ENCODE measurements around the gene TCF7.

The TCF7 gene

DNA sequence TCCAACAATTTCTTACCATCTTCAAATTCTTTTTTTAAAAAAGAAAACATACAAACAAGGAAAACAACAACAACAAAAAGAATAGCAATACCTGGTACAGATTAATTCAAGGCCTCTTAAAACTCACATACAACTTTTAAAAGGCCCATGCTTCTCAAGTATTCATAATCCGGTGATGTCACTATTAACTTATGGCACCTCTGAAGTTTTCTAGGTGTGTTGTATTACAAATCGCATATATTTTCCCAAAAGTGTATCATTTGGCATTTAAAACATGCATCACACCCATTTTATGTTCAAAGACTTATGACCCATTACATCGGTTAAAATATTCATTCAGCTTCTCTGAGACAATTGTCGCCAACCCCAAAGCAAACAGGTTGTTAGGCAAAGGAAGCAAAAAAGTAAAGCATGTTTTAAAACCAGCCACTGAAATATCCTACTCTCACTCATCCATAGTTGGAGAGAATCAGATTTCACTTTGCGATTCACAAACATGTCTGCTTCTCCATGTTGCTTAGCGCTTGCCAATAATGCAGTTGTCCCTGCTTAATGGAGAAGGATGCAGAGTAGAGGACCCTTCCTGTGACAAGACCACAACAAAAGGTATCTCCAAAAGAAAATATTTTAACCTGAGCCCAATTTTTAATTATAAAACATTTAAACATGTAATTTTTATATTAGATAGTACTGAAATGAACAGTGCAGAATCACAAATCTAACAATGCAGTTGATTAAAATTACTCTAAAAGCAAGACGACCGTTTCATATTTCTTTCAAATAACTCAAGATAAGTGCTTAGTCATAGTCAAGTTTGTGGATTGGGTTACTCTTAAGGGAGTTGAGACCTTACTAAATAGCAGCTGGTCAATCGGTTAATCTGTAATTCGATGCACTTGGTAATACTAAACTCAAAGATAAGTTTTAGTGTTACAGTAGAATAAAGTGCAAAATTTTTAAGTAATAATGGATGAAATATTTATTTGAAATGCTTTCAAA is 60.7 kb downstream of the TCF7 start:
- H3K36me3 ChIP-seq (ENCODE audit: control insufficient read depth, insufficient read depth, low read length) = peaks cover 35% of the 10 kb centered on the region
- peak overlapping the region; percentile 99 for H3K9ac ChIP-seq (ENCODE audit: low read length)
- no peak overlapping the region; the same call in 1 of the 2 replicates for H3K27ac ChIP-seq (ENCODE audit: low read depth, low read length)
- H3K4me1 ChIP-seq (ENCODE audit: control insufficient read depth, insufficient read depth, low read length) = 0 out of 2 replicates have a peak, but pooled peaks cover 8% of the 10 kb centered on the region
- no peaks in the 10 kb centered on the region for H3K27me3 ChIP-seq (ENCODE audit: control insufficient read depth, insufficient read depth, low read length)
- H3K9me3 ChIP-seq (ENCODE audit: control insufficient read depth, insufficient read depth, low read depth, low read length) = no peaks in the 10 kb centered on the region
- peak overlapping the region; percentile 100 for H3K4me3 ChIP-seq (ENCODE audit: low read depth, low read length)

DNA sequence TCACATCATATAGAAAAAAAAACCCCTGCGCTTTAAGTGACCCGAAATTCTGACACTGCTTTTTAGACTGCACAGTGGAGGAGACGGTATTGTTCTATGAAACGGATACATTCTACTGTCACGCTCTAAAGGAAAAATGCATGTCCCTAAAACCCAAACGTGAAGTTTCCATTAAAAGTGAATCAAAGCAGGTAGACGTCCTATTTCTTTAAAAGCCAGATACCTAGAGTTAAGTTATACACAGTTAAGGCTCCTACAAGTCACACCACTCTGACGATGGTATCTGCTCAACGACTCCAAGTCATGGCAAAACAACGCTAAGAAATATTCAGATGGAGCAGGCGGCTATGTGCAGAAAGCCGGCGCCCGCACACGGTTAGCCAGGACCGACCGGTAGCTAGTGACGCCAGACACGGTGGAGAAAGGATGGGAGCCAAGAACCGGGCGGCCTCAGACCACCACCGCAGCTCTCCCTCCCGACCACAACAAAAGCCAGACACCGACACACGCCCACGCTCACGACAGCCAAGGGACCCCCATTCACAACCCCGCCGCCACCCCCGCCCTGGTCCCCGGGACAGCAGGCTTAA is 61.5 kb downstream of the TCF7 start:
- Histone ChIP-seq H3K27me3 (ENCODE audit: control insufficient read depth, insufficient read depth, low read length) (no peaks in the 10 kb centered on the region), H3K4me1 (ENCODE audit: control insufficient read depth, insufficient read depth, low read length) (0 out of 2 replicates have a peak, but pooled peaks cover 8% of the 10 kb centered on the region), H3K36me3 (ENCODE audit: control insufficient read depth, insufficient read depth, low read length) (peaks cover 26% of the 10 kb centered on the region), H3K27ac (ENCODE audit: low read depth, low read length) (peak overlapping the region; percentile 100), H3K4me3 (ENCODE audit: low read depth, low read length) (peak overlapping the region; percentile 100), H3K9ac (ENCODE audit: low read length) (peak overlapping the region; percentile 99), H3K9me3 (ENCODE audit: control insufficient read depth, insufficient read depth, low read depth, low read length) (no peaks in the 10 kb centered on the region)

DNA sequence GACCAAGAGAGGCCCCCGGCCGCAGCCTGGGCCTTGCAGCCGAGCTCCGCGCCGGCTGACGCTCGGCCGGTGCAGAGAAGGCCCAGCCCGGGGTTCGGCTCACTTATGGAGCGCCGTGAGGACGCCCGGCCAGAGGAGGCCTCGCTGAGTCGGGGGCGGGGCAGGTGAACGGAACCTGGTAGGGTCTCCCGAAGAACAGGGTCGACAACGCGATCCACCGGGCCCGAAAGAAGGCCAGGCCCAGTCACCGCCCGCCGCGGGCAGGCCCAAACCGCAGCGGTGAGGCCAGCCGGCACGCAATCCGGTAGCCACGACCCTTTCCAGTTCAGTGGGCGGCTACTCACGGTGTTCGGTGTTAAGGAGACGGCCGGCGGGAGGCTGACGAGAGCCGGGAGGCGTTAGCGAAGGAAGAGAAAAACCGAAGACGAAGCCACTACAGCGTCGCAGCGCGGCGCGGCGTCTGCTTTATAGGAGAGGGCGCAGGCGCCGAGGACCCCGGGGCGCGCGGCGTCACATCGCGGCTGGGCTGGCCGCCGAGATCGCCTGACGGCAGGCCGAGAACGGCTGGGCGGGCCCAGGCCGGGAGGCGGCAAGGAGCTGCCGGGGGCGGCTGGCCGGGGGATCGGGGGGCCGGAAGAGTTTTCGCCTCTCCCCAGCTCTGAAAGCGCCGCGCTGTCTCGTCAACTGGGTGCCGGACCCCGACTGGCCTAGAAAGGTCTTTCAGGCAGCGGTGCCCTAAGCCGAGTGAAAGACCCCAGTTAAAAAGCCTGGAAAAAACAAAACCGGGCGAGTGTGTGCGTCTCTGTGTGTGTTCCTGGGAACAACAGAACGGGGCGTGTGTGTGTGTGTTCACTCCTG is 62.3 kb downstream of the TCF7 start, which contains the start of gene SKP1:
TSS of gene SKP1 (minus strand) at position 440 of the 858 bp plus-strand sequence. CDS start 2,928 bp downstream, outside the sequence.
- H3K27me3 ChIP-seq (ENCODE audit: control insufficient read depth, insufficient read depth, low read length) = no peaks in the 10 kb centered on the region
- H3K4me1 ChIP-seq (ENCODE audit: control insufficient read depth, insufficient read depth, low read length) = 0 out of 2 replicates have a peak, but pooled peaks cover 8% of the 10 kb centered on the region
- peaks cover 19% of the 10 kb centered on the region for H3K36me3 ChIP-seq (ENCODE audit: control insufficient read depth, insufficient read depth, low read length)
- H3K9ac ChIP-seq (ENCODE audit: low read length) = peak within 1 kb of the TSS; percentile 99
- peak within 1 kb of the TSS; percentile 100 for H3K4me3 ChIP-seq (ENCODE audit: low read depth, low read length)
- peak within 1 kb of the TSS; percentile 100 for H3K27ac ChIP-seq (ENCODE audit: low read depth, low read length)
- H3K9me3 ChIP-seq (ENCODE audit: control insufficient read depth, insufficient read depth, low read depth, low read length) = no peaks in the 10 kb centered on the region

DNA sequence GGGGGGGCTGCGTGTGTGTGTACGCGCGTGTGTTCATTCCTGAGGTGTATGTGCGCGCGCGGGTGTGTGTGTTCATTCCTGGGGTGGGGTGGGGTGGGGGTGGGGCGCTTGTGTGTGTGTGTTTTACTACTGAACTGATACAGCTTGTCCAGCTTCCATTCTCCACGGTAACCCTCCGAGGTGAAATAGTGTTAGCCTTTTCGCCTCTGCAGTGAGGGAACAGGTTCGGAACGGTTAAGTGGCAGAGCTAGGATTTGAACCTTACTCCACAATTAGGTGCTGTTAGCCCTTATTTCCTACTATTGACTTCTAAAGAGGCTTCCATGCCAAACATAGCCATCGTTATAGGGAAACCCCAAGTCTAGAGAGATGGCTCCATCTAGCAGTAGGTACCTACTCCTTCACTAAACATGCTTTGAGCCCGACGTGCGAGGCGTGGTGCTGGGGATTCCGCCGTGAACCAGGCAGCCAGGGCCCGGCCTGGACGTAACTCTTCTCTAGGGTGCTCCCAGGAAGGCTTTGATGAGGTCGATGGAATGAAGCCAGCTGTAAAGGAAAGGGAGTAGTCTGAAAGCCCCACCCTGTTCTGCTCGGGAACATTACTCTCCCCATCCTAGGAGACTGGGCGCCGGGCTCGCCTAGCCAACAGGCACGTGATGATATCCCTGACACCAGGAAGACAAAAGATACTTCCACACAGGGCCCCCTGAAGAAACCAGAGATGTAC is 63.1 kb downstream of the TCF7 start:
- peak overlapping the region; percentile 100 for H3K27ac ChIP-seq (ENCODE audit: low read depth, low read length)
- H3K4me3 ChIP-seq (ENCODE audit: low read depth, low read length) = peak overlapping the region; percentile 100

DNA sequence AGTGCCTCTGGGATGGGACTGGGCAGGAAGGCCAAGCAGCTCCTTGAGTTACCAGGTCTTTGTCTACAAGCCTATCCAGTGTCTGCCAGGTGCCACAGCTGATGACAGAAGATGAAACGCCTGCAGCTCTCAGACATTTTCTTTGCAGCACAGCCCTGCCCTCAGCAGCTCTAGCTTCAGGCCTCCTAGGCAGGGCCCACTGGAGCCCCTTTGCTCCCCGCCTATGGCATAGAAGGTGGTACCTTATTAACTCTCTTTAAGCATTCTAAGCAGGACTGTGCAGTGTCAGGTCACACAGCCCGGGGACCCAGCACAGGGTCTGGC is 63.6 kb downstream of the TCF7 start:
- Histone ChIP-seq H3K9ac (ENCODE audit: low read length) (no peak overlapping the region), H3K9me3 (ENCODE audit: control insufficient read depth, insufficient read depth, low read depth, low read length) (no peaks in the 10 kb centered on the region), H3K4me1 (ENCODE audit: control insufficient read depth, insufficient read depth, low read length) (0 out of 2 replicates have a peak, but pooled peaks cover 8% of the 10 kb centered on the region), H3K4me3 (ENCODE audit: low read depth, low read length) (peak overlapping the region; percentile 100), H3K36me3 (ENCODE audit: control insufficient read depth, insufficient read depth, low read length) (peaks cover 8% of the 10 kb centered on the region), H3K27ac (ENCODE audit: low read depth, low read length) (no peak overlapping the region), H3K27me3 (ENCODE audit: control insufficient read depth, insufficient read depth, low read length) (no peaks in the 10 kb centered on the region)

More for the DNA sequence above, 63.1 kb downstream of the TCF7 start:
- Histone ChIP-seq H3K4me1 (ENCODE audit: control insufficient read depth, insufficient read depth, low read length) (0 out of 2 replicates have a peak, but pooled peaks cover 8% of the 10 kb centered on the region), H3K36me3 (ENCODE audit: control insufficient read depth, insufficient read depth, low read length) (peaks cover 11% of the 10 kb centered on the region), H3K9ac (ENCODE audit: low read length) (peak overlapping the region; percentile 99), H3K27me3 (ENCODE audit: control insufficient read depth, insufficient read depth, low read length) (no peaks in the 10 kb centered on the region), H3K9me3 (ENCODE audit: control insufficient read depth, insufficient read depth, low read depth, low read length) (no peaks in the 10 kb centered on the region)

GRCh38 chr5:134183481-134183880 is 69.0 kb downstream of the TCF7 start:
- no peaks in the 10 kb centered on the region for H3K4me1 ChIP-seq (ENCODE audit: control insufficient read depth, insufficient read depth, low read length)
- H3K9me3 ChIP-seq (ENCODE audit: control insufficient read depth, insufficient read depth, low read depth, low read length) = no peaks in the 10 kb centered on the region
- H3K27me3 ChIP-seq (ENCODE audit: control insufficient read depth, insufficient read depth, low read length) = no peaks in the 10 kb centered on the region
- H3K36me3 ChIP-seq (ENCODE audit: control insufficient read depth, insufficient read depth, low read length) = no peaks in the 10 kb centered on the region
- no peak overlapping the region for H3K9ac ChIP-seq (ENCODE audit: low read length)
- no peak overlapping the region for H3K4me3 ChIP-seq (ENCODE audit: low read depth, low read length)
- no peak overlapping the region for H3K27ac ChIP-seq (ENCODE audit: low read depth, low read length)

DNA sequence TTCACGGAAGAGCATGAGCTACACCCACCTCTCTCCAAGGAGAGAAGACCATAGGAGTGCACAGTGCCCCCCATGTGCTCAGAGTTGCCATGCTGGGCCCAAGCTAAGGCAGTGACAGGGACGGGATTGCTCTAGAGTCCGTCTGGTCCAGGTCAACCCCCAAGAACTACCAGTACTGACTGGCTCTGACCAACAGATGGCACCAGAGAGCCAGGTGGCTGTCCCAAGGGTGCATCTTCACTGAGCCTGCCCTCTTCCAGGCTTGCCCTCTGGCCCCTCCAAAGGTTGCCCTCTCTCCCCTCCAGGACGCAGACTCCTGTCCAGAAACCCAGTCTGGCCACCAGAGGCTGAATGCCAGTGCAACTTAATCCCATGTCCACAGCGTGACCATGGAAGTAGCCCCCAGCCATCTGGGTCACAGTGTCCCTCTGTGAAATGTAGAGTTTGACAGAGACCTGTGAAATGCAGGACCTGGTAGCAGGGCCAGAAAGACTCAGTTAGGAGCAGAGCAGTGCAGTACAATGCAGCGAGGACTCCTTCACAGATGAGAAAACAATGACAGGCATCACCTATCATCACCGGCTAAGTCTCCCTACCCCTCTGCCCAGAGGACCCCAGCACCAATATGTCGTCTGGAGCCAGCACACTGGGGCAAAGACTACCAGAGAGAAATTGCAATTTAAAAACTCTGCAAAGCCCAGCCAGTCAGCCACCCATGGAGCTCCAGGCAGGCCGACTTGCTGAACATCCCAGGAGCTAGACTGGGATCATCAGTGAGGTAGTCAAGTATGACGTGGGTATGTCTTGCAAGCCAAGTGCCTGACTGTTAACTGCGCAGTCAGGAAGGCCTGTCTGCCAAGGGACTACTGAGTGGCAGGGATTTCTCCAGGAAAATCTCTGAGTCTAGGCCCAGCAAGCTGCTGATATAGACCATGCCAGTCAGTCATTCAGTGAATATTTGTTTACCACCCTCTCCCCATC is 70.0 kb downstream of the TCF7 start:
- Histone ChIP-seq H3K9ac (ENCODE audit: low read length) (no peak overlapping the region), H3K4me1 (ENCODE audit: control insufficient read depth, insufficient read depth, low read length) (no peaks in the 10 kb centered on the region), H3K27ac (ENCODE audit: low read depth, low read length) (no peak overlapping the region), H3K27me3 (ENCODE audit: control insufficient read depth, insufficient read depth, low read length) (no peaks in the 10 kb centered on the region), H3K9me3 (ENCODE audit: control insufficient read depth, insufficient read depth, low read depth, low read length) (no peaks in the 10 kb centered on the region), H3K36me3 (ENCODE audit: control insufficient read depth, insufficient read depth, low read length) (no peaks in the 10 kb centered on the region), H3K4me3 (ENCODE audit: low read depth, low read length) (no peak overlapping the region)

GRCh38 chr5:134188092-134188491 is 73.6 kb downstream of the TCF7 start:
- H3K4me3 ChIP-seq (ENCODE audit: low read depth, low read length) = no peak overlapping the region
- H3K9ac ChIP-seq (ENCODE audit: low read length) = no peak overlapping the region
- no peak overlapping the region for H3K27ac ChIP-seq (ENCODE audit: low read depth, low read length)
- no peaks in the 10 kb centered on the region for H3K36me3 ChIP-seq (ENCODE audit: control insufficient read depth, insufficient read depth, low read length)
- no peaks in the 10 kb centered on the region for H3K27me3 ChIP-seq (ENCODE audit: control insufficient read depth, insufficient read depth, low read length)
- H3K4me1 ChIP-seq (ENCODE audit: control insufficient read depth, insufficient read depth, low read length) = no peaks in the 10 kb centered on the region
- no peaks in the 10 kb centered on the region for H3K9me3 ChIP-seq (ENCODE audit: control insufficient read depth, insufficient read depth, low read depth, low read length)

DNA sequence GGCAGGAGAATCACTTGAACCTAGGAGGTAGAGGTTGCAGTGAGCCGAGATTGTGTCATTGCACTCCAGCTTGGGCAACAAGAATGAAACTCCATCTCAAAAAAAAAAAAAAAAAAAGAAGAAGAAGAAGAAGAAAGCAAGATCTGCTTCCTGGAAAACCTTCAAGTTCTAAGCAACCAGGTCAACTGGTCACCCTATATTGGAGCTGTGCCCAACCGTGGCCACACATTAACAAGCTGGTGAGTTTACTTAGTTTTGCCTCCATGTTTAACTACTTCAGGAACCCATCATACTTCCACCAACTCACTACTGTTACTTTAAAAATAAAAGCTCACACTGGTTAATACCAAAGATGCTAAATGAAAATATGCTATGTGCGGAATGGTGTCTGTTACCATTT is 74.5 kb downstream of the TCF7 start:
- Histone ChIP-seq H3K27me3 (ENCODE audit: control insufficient read depth, insufficient read depth, low read length) (no peaks in the 10 kb centered on the region), H3K4me3 (ENCODE audit: low read depth, low read length) (no peak overlapping the region)

More for the DNA sequence above, 74.5 kb downstream of the TCF7 start:
- Histone ChIP-seq H3K4me1 (ENCODE audit: control insufficient read depth, insufficient read depth, low read length) (no peaks in the 10 kb centered on the region), H3K27ac (ENCODE audit: low read depth, low read length) (no peak overlapping the region), H3K36me3 (ENCODE audit: control insufficient read depth, insufficient read depth, low read length) (no peaks in the 10 kb centered on the region), H3K9me3 (ENCODE audit: control insufficient read depth, insufficient read depth, low read depth, low read length) (no peaks in the 10 kb centered on the region), H3K9ac (ENCODE audit: low read length) (no peak overlapping the region)
